WTC11 (cell line): ENCODE data around the gene SACS. TPM values are rescaled to one million over a fixed set of nuclear protein-coding genes. Genes with fewer than 3 reads are reported as not detected.

Experiments
- ATAC-seq: fragments of 200-7000 bp; cut with Tn5 transposase; 2 replicates; pipeline ENCODE4 v1.10.0; 2021; ENCODE audit warnings: mild to moderate bottlenecking, moderate library complexity
- CTCF ChIA-PET: fragments of 300-600 bp; sonication (Branson Sonifier 250); formaldehyde crosslinking; loops from one replicate; lab custom pipeline; 2021; ENCODE audit warnings: antibody characterized with exemption; lab: Charles Lee
- POLR2A ChIA-PET: fragments of 350-600 bp; sonication (Branson Sonifier 250); formaldehyde crosslinking; loops from one replicate; lab custom pipeline; 2021; ENCODE audit warnings: antibody characterized with exemption; lab: Charles Lee
- DNase-seq: peaks from one replicate; pipeline ENCODE4 v3.0.0; 2021; ENCODE audit warnings: low spot score
- H3K27ac Mint-ChIP-seq: 2 replicates; pipeline ENCODE4 v1.8.0; 2021; ENCODE audit warnings: mixed read lengths
- H3K27me3 Mint-ChIP-seq: 2 replicates; pipeline ENCODE4 v1.8.0; 2021; ENCODE audit warnings: low read depth, mild to moderate bottlenecking, moderate library complexity, mixed read lengths
- H3K36me3 Mint-ChIP-seq: 2 replicates; pipeline ENCODE4 v1.8.0; 2021; ENCODE audit warnings: mixed read lengths
- H3K4me1 Mint-ChIP-seq: 2 replicates; pipeline ENCODE4 v1.8.0; 2022; ENCODE audit warnings: mixed read lengths
- H3K4me3 Mint-ChIP-seq: 2 replicates; pipeline ENCODE4 v1.8.0; 2021; ENCODE audit warnings: mild to moderate bottlenecking, moderate library complexity, mixed read lengths
- H3K9me3 Mint-ChIP-seq: 2 replicates; pipeline ENCODE4 v1.8.0; 2021; ENCODE audit warnings: mixed read lengths
- ESRRA ChIP-seq: sonication (generic); formaldehyde crosslinking; IDR thresholded peaks from 2 replicates; pipeline ENCODE4 v1.8.1; 2022; ENCODE audit warnings: mild to moderate bottlenecking, missing genetic modification reagents, borderline replicate concordance
- ETV6 ChIP-seq: sonication (generic); formaldehyde crosslinking; IDR thresholded peaks from 2 replicates; pipeline ENCODE4 v1.8.1; 2022; ENCODE audit warnings: mild to moderate bottlenecking, missing genetic modification reagents
- FOXJ3 ChIP-seq: sonication (generic); formaldehyde crosslinking; IDR thresholded peaks from 2 replicates; pipeline ENCODE4 v1.9.0; 2021; ENCODE audit warnings: missing genetic modification reagents, mild to moderate bottlenecking, borderline replicate concordance
- MYBL2 ChIP-seq: sonication (generic); formaldehyde crosslinking; IDR thresholded peaks from 2 replicates; pipeline ENCODE4 v1.8.1; 2023; ENCODE audit warnings: mild to moderate bottlenecking, moderate library complexity, missing genetic modification reagents
- NFATC4 ChIP-seq: fragments of 250-450 bp; sonication (Bioruptor Pico); IDR thresholded peaks from 2 replicates; pipeline ENCODE4 v1.9.0; 2021; ENCODE audit warnings: mild to moderate bottlenecking
- RORB ChIP-seq: fragments of 250-450 bp; sonication (Bioruptor Pico); IDR thresholded peaks from 2 replicates; pipeline ENCODE4 v1.9.0; 2021; ENCODE audit warnings: mild to moderate bottlenecking
- SMAD4 ChIP-seq: sonication (generic); formaldehyde crosslinking; IDR thresholded peaks from 2 replicates; pipeline ENCODE4 v1.8.0; 2022; ENCODE audit warnings: mild to moderate bottlenecking, missing genetic modification reagents
- TEAD4 ChIP-seq: sonication (generic); formaldehyde crosslinking; IDR thresholded peaks from 2 replicates; pipeline ENCODE4 v1.8.0; 2022; ENCODE audit warnings: mild to moderate bottlenecking, missing genetic modification reagents
- TP53 ChIP-seq: sonication (generic); formaldehyde crosslinking; IDR thresholded peaks from 2 replicates; pipeline ENCODE4 v1.8.1; 2023; ENCODE audit warnings: mild to moderate bottlenecking, missing genetic modification reagents
- ZNF396 ChIP-seq: fragments of 250-450 bp; sonication (Bioruptor Pico); IDR thresholded peaks from 2 replicates; pipeline ENCODE4 v1.8.0; 2021; ENCODE audit warnings: mild to moderate bottlenecking, moderate library complexity, borderline replicate concordance
- ZNF671 ChIP-seq: fragments of 250-450 bp; sonication (Bioruptor Pico); IDR thresholded peaks from 2 replicates; pipeline ENCODE4 v1.8.0; 2021; ENCODE audit warnings: mild to moderate bottlenecking
- total RNA-seq: library from RNA; stranded (reverse); gene quantifications from 3 replicates; pipeline ENCODE4 v1.2.3, GENCODE V29; 2021
- TF ChIP-seq, protein P1 (sequence below): sonication (generic); formaldehyde crosslinking; IDR thresholded peaks from 2 replicates; pipeline ENCODE4 v1.8.1; 2023; ENCODE audit warnings: mild to moderate bottlenecking, missing genetic modification reagents
- TF ChIP-seq, protein P2 (sequence below): fragments of 250-450 bp; sonication (Bioruptor Pico); IDR thresholded peaks from 2 replicates; pipeline ENCODE4 v1.8.0; 2021; ENCODE audit warnings: mild to moderate bottlenecking
- TF ChIP-seq, protein P3 (sequence below): sonication (generic); formaldehyde crosslinking; conservative IDR thresholded peaks from 2 replicates; pipeline ENCODE4 v1.8.1; 2022; ENCODE audit warnings: mild to moderate bottlenecking, missing genetic modification reagents
- TF ChIP-seq, protein P4 (sequence below): sonication (generic); formaldehyde crosslinking; IDR thresholded peaks from 2 replicates; pipeline ENCODE4 v1.8.1; 2023; ENCODE audit warnings: mild to moderate bottlenecking, moderate library complexity, missing genetic modification reagents
- TF ChIP-seq, protein P5 (sequence below): sonication (generic); formaldehyde crosslinking; IDR thresholded peaks from 2 replicates; pipeline ENCODE4 v1.8.1; 2023; ENCODE audit warnings: mild to moderate bottlenecking, missing genetic modification reagents
- TF ChIP-seq, protein P6 (sequence below): fragments of 250-450 bp; sonication (Bioruptor Pico); IDR thresholded peaks from 2 replicates; pipeline ENCODE4 v1.9.0; 2021; ENCODE audit warnings: mild to moderate bottlenecking
- TF ChIP-seq, protein P7 (sequence below): sonication (generic); formaldehyde crosslinking; IDR thresholded peaks from 2 replicates; pipeline ENCODE4 v1.8.1; 2022; ENCODE audit warnings: missing genetic modification reagents, borderline replicate concordance
- TF ChIP-seq, protein P8 (sequence below): fragments of 250-450 bp; sonication (Bioruptor Pico); IDR thresholded peaks from 2 replicates; pipeline ENCODE4 v1.9.0; 2021; ENCODE audit warnings: moderate library complexity, mild to moderate bottlenecking, inconsistent platforms, borderline replicate concordance

The SACS gene
- total RNA-seq, 1 experiment from 2014 or later: 35.2 TPM

DNA sequence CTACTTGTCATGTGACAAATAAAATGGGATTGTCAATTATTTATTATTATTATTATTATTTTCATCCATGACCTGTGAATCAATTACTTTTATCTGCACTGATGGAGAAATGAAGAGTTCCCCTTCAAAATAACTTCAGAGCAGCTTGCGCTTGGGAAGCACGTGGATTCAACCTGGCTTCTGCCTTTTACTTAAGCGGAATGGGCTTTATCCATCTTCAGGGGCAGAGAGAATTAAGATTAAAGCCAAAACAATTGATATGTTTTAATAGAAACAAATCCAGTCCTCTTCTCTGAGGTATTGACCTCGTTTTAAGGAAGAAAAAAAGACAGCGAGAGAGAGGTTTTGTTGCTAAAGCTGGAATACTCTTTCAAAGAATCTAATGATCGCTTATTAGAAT is 876 bp downstream of the SACS start:
- ATAC-seq: no peak
- ChIA-PET CTCF (interaction anchor here (0.7 to 2.3 kb wide), 8 partner anchors 25 to 456 kb away, joined by 3 to 9 read pairs (median 4); partner anchors contain the start of gene MIPEP), POLR2A (interaction anchor here (0.9 kb wide), 1 partner anchor 33 kb away, joined by 3 read pairs; no protein-coding TSS in a partner anchor)
- no peak overlapping the region for H3K27ac Mint-ChIP-seq
- no peak for DNase-seq
- H3K36me3 Mint-ChIP-seq: peaks cover 4% of the 10 kb centered on the region; the same call in 1 of the 2 replicates
- peak overlapping the region; percentile 54 for H3K4me3 Mint-ChIP-seq
- no peak for TF ChIP-seq FOXJ3 (CRISPR knock-in tag)
- TF ChIP-seq, protein P1, sequence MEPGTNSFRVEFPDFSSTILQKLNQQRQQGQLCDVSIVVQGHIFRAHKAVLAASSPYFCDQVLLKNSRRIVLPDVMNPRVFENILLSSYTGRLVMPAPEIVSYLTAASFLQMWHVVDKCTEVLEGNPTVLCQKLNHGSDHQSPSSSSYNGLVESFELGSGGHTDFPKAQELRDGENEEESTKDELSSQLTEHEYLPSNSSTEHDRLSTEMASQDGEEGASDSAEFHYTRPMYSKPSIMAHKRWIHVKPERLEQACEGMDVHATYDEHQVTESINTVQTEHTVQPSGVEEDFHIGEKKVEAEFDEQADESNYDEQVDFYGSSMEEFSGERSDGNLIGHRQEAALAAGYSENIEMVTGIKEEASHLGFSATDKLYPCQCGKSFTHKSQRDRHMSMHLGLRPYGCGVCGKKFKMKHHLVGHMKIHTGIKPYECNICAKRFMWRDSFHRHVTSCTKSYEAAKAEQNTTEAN: no peak
- TF ChIP-seq TEAD4: no peak
- no peak for TF ChIP-seq ETV6
- no peak for TF ChIP-seq MYBL2 (CRISPR knock-in tag)
- TF ChIP-seq, protein P2, sequence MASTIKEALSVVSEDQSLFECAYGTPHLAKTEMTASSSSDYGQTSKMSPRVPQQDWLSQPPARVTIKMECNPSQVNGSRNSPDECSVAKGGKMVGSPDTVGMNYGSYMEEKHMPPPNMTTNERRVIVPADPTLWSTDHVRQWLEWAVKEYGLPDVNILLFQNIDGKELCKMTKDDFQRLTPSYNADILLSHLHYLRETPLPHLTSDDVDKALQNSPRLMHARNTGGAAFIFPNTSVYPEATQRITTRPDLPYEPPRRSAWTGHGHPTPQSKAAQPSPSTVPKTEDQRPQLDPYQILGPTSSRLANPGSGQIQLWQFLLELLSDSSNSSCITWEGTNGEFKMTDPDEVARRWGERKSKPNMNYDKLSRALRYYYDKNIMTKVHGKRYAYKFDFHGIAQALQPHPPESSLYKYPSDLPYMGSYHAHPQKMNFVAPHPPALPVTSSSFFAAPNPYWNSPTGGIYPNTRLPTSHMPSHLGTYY (CRISPR knock-in tag): no peak
- TF ChIP-seq NFATC4 (CRISPR knock-in tag): no peak
- TF ChIP-seq ZNF396: no peak
- TF ChIP-seq, protein P3, sequence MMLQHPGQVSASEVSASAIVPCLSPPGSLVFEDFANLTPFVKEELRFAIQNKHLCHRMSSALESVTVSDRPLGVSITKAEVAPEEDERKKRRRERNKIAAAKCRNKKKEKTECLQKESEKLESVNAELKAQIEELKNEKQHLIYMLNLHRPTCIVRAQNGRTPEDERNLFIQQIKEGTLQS: no peak
- no peak for TF ChIP-seq SMAD4 (CRISPR knock-in tag)
- no peak for TF ChIP-seq ZNF671 (CRISPR knock-in tag)
- TF ChIP-seq, protein P4, sequence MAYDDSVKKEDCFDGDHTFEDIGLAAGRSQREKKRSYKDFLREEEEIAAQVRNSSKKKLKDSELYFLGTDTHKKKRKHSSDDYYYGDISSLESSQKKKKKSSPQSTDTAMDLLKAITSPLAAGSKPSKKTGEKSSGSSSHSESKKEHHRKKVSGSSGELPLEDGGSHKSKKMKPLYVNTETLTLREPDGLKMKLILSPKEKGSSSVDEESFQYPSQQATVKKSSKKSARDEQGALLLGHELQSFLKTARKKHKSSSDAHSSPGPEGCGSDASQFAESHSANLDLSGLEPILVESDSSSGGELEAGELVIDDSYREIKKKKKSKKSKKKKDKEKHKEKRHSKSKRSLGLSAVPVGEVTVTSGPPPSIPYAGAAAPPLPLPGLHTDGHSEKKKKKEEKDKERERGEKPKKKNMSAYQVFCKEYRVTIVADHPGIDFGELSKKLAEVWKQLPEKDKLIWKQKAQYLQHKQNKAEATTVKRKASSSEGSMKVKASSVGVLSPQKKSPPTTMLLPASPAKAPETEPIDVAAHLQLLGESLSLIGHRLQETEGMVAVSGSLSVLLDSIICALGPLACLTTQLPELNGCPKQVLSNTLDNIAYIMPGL (CRISPR knock-in tag): no peak
- TF ChIP-seq ESRRA (CRISPR knock-in tag): no peak
- no peak for TF ChIP-seq RORB
- TF ChIP-seq, protein P5, sequence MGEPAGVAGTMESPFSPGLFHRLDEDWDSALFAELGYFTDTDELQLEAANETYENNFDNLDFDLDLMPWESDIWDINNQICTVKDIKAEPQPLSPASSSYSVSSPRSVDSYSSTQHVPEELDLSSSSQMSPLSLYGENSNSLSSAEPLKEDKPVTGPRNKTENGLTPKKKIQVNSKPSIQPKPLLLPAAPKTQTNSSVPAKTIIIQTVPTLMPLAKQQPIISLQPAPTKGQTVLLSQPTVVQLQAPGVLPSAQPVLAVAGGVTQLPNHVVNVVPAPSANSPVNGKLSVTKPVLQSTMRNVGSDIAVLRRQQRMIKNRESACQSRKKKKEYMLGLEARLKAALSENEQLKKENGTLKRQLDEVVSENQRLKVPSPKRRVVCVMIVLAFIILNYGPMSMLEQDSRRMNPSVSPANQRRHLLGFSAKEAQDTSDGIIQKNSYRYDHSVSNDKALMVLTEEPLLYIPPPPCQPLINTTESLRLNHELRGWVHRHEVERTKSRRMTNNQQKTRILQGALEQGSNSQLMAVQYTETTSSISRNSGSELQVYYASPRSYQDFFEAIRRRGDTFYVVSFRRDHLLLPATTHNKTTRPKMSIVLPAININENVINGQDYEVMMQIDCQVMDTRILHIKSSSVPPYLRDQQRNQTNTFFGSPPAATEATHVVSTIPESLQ (CRISPR knock-in tag): no peak
- TF ChIP-seq, protein P6, sequence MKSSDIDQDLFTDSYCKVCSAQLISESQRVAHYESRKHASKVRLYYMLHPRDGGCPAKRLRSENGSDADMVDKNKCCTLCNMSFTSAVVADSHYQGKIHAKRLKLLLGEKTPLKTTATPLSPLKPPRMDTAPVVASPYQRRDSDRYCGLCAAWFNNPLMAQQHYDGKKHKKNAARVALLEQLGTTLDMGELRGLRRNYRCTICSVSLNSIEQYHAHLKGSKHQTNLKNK: no peak
- TF ChIP-seq, protein P7, sequence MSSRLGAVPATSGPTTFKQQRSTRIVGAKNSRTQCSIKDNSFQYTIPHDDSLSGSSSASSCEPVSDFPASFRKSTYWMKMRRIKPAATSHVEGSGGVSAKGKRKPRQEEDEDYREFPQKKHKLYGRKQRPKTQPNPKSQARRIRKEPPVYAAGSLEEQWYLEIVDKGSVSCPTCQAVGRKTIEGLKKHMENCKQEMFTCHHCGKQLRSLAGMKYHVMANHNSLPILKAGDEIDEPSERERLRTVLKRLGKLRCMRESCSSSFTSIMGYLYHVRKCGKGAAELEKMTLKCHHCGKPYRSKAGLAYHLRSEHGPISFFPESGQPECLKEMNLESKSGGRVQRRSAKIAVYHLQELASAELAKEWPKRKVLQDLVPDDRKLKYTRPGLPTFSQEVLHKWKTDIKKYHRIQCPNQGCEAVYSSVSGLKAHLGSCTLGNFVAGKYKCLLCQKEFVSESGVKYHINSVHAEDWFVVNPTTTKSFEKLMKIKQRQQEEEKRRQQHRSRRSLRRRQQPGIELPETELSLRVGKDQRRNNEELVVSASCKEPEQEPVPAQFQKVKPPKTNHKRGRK (CRISPR knock-in tag): no peak
- no peak for TF ChIP-seq TP53
- TF ChIP-seq, protein P8, sequence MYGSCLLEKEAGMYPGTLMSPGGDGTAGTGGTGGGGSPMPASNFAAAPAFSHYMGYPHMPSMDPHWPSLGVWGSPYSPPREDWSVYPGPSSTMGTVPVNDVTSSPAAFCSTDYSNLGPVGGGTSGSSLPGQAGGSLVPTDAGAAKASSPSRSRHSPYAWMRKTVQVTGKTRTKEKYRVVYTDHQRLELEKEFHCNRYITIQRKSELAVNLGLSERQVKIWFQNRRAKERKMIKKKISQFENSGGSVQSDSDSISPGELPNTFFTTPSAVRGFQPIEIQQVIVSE: no peak
- H3K27me3 Mint-ChIP-seq: peaks cover 10% of the 10 kb centered on the region
- H3K9me3 Mint-ChIP-seq: no peaks in the 10 kb centered on the region
- peaks cover 38% of the 10 kb centered on the region for H3K4me1 Mint-ChIP-seq
